Type B pancreatic cell (in vitro differentiated cells): ENCODE measurements around the gene TRDN. TPM values are rescaled to one million over a fixed set of nuclear protein-coding genes. Genes with fewer than 3 reads are reported as not detected.

ENCODE experiments used
- DNase-seq: peaks from one replicate; pipeline ENCODE4 v3.0.0; 2021; ENCODE audit warnings: mixed read lengths; ENCODE audit not compliant: unreplicated experiment; ENCODE audit errors: extremely low spot score
- H3K27ac Mint-ChIP-seq: 2 replicates; pipeline ENCODE4 v1.8.0; 2021; ENCODE audit warnings: mild to moderate bottlenecking, mixed read lengths
- H3K27me3 Mint-ChIP-seq: 2 replicates; pipeline ENCODE4 v1.8.0; 2021; ENCODE audit warnings: mixed read lengths
- H3K36me3 Mint-ChIP-seq: 2 replicates; pipeline ENCODE4 v1.8.0; 2021; ENCODE audit warnings: mixed read lengths
- H3K4me1 Mint-ChIP-seq: one replicate; pipeline ENCODE4 v1.8.0; 2021; ENCODE audit warnings: mixed read lengths; ENCODE audit not compliant: unreplicated experiment
- H3K4me3 Mint-ChIP-seq: 2 replicates; pipeline ENCODE4 v1.8.0; 2021; ENCODE audit warnings: mild to moderate bottlenecking, mixed read lengths
- H3K9me3 Mint-ChIP-seq: 2 replicates; pipeline ENCODE4 v1.8.0; 2021; ENCODE audit warnings: mixed read lengths
- CTCF ChIP-seq: fragments of 200-600 bp; sonication (generic); conservative IDR thresholded peaks from 2 replicates; pipeline ENCODE4 v1.5.0; 2021; ENCODE audit warnings: antibody characterized with exemption, mild to moderate bottlenecking
- long read RNA-seq: library from polyadenylated mRNA; unstranded; transcript quantifications from one replicate; pipeline ENCODE4 v2.0.0, GENCODE V29; 2020
- total RNA-seq: library from RNA; stranded (reverse); gene quantifications from 2 replicates; pipeline ENCODE4 v1.2.1, GENCODE V29; 2021; ENCODE audit warnings: low replicate concordance

The TRDN gene, protein sequence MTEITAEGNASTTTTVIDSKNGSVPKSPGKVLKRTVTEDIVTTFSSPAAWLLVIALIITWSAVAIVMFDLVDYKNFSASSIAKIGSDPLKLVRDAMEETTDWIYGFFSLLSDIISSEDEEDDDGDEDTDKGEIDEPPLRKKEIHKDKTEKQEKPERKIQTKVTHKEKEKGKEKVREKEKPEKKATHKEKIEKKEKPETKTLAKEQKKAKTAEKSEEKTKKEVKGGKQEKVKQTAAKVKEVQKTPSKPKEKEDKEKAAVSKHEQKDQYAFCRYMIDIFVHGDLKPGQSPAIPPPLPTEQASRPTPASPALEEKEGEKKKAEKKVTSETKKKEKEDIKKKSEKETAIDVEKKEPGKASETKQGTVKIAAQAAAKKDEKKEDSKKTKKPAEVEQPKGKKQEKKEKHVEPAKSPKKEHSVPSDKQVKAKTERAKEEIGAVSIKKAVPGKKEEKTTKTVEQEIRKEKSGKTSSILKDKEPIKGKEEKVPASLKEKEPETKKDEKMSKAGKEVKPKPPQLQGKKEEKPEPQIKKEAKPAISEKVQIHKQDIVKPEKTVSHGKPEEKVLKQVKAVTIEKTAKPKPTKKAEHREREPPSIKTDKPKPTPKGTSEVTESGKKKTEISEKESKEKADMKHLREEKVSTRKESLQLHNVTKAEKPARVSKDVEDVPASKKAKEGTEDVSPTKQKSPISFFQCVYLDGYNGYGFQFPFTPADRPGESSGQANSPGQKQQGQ
- total RNA-seq: 0.34 and 1.3 TPM in 2 replicates
- long read RNA-seq, partial matches to known transcripts: 0 of 1 reads
- long read RNA-seq, other reads (novel, unspliced or antisense): 0 of 1 reads

DNA sequence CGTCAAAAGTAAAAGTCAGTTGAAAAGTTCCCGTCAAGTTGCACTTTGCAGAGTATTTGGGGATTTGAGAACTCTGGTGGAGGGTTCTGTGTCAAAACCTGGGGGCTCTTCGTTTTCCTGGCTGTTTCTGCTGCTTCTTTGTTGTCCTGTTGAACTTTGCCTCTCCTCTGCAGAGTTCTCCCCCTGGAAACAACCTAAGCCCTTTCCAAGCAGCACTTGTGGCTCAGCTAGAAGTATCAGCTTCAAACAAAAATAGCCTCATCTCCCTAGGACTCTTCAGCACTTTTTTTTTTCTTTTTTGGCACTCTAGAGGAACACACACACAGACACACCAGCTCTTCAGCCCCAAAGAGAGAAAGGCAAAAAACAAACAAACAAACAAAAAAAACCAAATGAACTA, at the start of gene TRDN:
TSS of gene TRDN (minus strand) at position 169 of the 400 bp plus-strand sequence. CDS start 175 bp downstream, outside the sequence.
- H3K9me3 Mint-ChIP-seq: no peaks in the 10 kb centered on the region
- H3K4me3 Mint-ChIP-seq: no peak within 1 kb of the TSS
- no peaks in the 10 kb centered on the region for H3K27me3 Mint-ChIP-seq
- H3K4me1 Mint-ChIP-seq: no peaks in the 10 kb centered on the region
- H3K36me3 Mint-ChIP-seq: no peaks in the 10 kb centered on the region
- DNase-seq: no peak
- no peak within 1 kb of the TSS for H3K27ac Mint-ChIP-seq
- TF ChIP-seq CTCF: no peak

DNA sequence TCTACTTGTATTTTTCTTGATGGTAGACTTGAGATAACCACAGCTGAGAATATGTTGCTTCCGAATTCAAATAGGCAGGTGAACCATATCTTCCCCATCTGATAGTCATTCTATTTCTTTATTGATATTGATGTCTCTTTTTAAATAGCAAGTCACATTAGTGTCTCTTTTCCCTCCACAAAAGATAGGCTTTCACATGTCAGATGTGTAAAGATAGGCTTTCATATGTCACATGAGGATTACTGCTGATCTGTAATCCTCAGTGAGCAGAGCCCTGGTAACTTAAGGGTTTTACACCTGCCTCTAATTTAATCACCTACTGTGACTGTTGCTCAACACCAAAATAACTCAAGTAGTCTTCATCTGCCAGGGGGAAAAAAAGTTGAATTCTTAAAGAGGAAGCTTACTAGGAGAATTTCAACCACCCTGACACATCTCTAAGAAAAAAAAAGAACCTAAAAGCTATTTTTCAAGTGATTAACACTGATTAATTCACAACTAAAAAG, 45.3 kb upstream of the TRDN start:
- no peaks in the 10 kb centered on the region for H3K4me1 Mint-ChIP-seq
- DNase-seq: no peak
- H3K4me3 Mint-ChIP-seq: no peak overlapping the region
- TF ChIP-seq CTCF: no peak
- no peaks in the 10 kb centered on the region for H3K27me3 Mint-ChIP-seq
- H3K27ac Mint-ChIP-seq: no peak overlapping the region
- H3K36me3 Mint-ChIP-seq: no peaks in the 10 kb centered on the region
- H3K9me3 Mint-ChIP-seq: no peaks in the 10 kb centered on the region

DNA sequence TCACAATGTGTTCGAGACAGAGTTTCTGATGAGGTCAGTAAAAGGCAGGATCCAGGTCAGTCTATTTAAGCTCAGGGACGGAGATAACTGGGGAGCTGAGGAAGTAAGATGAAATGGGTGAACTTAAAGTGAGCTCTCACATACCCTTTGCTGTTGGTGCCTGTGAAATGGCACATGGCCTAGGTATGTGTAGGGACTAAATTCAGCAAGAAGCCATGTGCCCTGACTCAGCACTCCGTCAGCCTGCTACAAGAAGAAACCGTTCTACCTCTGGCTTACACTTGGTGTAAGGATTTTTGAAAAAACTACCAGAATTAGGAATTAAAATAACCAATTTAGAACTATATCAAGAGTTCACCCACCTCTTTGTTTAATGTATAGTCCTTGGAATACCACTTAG, 41.1 kb upstream of the TRDN start:
- Mint-ChIP-seq H3K9me3 (peaks cover 8% of the 10 kb centered on the region), H3K4me1 (no peaks in the 10 kb centered on the region), H3K4me3 (no peak overlapping the region), H3K27ac (no peak overlapping the region), H3K36me3 (no peaks in the 10 kb centered on the region), H3K27me3 (no peaks in the 10 kb centered on the region)
- no peak for TF ChIP-seq CTCF
- no peak for DNase-seq

GRCh38 chr6:123676793-123677192, 40.0 kb upstream of the TRDN start:
- DNase-seq: no peak
- Mint-ChIP-seq H3K4me3 (no peak overlapping the region), H3K36me3 (no peaks in the 10 kb centered on the region), H3K9me3 (peaks cover 8% of the 10 kb centered on the region), H3K27me3 (no peaks in the 10 kb centered on the region), H3K4me1 (no peaks in the 10 kb centered on the region), H3K27ac (no peak overlapping the region)
- no peak for TF ChIP-seq CTCF

GRCh38 chr6:123668965-123669591, 32.3 kb upstream of the TRDN start:
- TF ChIP-seq CTCF: no peak
- no peaks in the 10 kb centered on the region for H3K36me3 Mint-ChIP-seq
- H3K9me3 Mint-ChIP-seq: no peaks in the 10 kb centered on the region
- H3K4me3 Mint-ChIP-seq: no peak overlapping the region
- no peak overlapping the region for H3K27ac Mint-ChIP-seq
- H3K4me1 Mint-ChIP-seq: no peaks in the 10 kb centered on the region
- DNase-seq: no peak
- H3K27me3 Mint-ChIP-seq: no peaks in the 10 kb centered on the region
